Renal cortical epithelial cell (primary cell): ENCODE measurements around the gene CSNK2A2. TPM values are rescaled to one million over a fixed set of nuclear protein-coding genes. Genes with fewer than 3 reads are reported as not detected.

ENCODE experiments used
- DNase-seq: peaks from one replicate; pipeline ENCODE4 v3.0.0-alpha.2; 2011; ENCODE audit warnings: low read depth
- total RNA-seq: library from RNA; depleted of rRNA; stranded (reverse); fragments of >200 nt; gene quantifications from 2 replicates; pipeline ENCODE4 v1.2.3, GENCODE V29; 2014

The CSNK2A2 gene
- total RNA-seq, 1 donor from 2014 or later: 73.6 TPM

GRCh38 chr16:58110571-58111301 is 87.2 kb downstream of the CSNK2A2 start:
- DNase-seq: peak; percentile 23

DNA sequence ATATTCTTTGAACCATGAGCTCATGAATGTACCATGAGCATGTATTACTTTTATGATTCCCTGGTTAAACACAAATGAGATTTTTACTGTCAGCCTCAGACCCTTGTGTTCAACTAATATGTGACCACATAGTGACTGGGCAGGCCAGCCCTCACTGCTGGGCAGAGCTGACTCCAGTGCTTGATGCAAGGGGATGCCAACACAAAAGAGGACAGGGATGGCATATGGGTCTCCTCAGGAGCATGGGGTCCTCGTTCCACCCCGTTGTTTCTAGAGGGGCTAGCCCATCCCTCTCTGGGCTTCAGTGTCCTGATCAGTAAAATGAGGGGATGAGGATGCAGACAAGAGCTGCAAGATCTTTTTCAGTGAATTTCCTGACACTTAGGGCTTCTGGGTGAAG is 88.0 kb downstream of the CSNK2A2 start:
- DNase-seq: no peak

GRCh38 chr16:58109330-58109729 is 88.6 kb downstream of the CSNK2A2 start:
- DNase-seq: no peak

Other genes starting within 250 kb of the CSNK2A2 start
- gene CNGB1, start 227.0 kb downstream of the CSNK2A2 start, total RNA-seq: 0.35 and 0.60 TPM in 2 replicates
- 3.8 and 30.2 TPM in 2 replicates for gene ZNF319, start 197.4 kb downstream of the CSNK2A2 start, total RNA-seq
- gene USB1, start 196.7 kb downstream of the CSNK2A2 start, total RNA-seq: 79.5 and 261 TPM in 2 replicates
- gene MMP15, start 172.4 kb downstream of the CSNK2A2 start, total RNA-seq: 68.6 and 72.1 TPM in 2 replicates
- 39.2 and 40.5 TPM in 2 replicates for gene CFAP20, start 68.7 kb downstream of the CSNK2A2 start, total RNA-seq
- not detected in 2 replicates for gene PRSS54, start 96.9 kb upstream of the CSNK2A2 start, total RNA-seq
- 4.4 and 4.9 TPM in 2 replicates for gene GINS3, start 194.4 kb upstream of the CSNK2A2 start, total RNA-seq